Ecto neural progenitor cell (in vitro differentiated cells): ENCODE measurements around the gene HOXB2.
A peak's percentile ranks its signal among the peaks of the same experiment; 100 is the strongest.

Experiments used
- DNase-seq: peaks from one replicate; pipeline ENCODE4 v3.0.0-alpha.2; 2018; ENCODE audit warnings: low spot score

HOXB2 gene

DNA sequence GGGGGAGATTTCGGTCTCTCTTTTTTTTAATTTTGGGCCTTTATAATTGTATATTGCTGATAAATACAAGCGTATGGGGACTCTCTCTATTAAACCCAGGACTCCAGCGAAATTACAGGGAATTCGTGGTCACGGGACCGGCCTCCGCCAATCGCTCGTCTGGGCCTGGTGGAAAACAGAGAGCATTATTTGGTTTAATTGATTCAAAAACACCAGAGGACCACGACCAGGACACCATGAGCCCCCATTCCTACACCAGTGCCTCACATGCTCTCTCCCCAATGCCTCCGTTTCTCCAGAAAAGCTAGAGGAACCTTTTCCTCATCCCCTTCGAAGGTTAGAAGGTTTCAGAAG lies at the start of gene HOXB2:
Gene HOXB2, minus strand, starts transcription at position 88 of the 354 bp plus-strand sequence. CDS start 198 bp downstream, outside the sequence.
- DNase-seq, result no peak

DNA sequence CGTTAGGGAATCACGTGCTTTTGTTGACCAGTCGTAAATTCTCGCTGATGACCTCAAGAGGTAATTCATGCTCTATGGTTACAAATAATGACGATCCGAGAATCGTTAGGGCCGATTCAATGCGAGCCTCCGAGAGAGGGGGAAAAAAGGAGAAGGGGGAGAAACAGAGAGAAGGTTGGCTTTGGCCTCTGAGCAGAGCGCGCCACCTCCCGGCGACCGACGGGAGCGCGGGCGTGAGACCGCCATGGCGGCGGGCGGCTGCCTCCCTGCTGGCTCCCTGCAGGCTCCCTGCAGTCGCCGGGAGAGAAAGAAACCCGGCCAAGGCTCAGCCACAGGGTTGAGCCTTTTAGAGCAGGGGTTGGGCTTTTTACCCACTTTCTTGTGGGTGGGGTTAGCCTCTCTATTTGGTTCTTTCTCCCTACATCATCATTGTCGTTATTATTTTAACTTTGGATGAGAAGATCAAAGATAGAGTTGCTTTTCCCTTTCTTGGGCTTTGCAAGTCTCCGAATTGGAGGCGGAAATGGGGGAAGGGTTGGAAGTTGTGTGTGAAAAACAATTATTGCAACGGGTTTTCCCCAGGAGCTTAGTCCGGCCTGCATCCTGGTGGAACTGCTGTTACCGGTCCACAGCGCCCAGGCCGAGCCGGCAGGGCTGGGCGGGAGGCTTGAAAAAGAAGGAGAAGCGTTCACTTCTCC lies 49.1 kb upstream of the HOXB2 start:
- DNase-seq, result peak; percentile 94

DNA sequence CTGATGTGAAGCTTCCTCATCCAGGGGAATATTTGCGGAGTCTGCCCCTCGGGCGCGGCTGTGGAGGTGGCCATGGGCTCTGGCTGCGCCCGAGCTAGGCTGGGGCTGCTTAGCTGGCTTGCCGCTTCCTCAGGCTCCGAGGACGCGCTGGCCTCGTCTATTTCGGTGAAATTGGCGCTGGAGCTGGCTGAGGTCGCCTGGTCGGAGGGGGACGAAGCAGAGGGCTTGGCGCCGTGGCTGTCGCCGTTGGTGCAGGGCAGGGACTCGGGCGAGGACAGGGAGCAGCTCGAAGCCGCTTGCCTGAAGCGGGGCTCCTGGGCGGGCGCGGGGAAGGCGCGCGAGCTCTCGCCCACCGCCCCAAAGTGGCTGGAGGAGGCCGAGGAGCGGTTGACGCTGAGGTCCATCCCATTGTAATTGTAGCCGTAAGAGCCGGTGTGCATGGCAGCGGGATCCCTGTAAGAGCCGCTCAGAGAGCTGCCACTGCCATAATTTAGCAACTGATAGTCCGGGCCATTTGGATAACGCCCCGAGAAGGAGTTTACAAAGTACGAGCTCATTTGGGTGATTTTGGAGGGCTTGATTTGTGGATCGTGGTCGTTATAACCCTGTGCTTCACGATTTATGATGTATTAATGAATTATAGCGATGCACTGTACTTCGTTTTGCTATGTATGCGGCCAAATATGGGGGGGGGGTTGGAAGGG lies 48.4 kb upstream of the HOXB2 start, which contains the start of gene HOXB5:
Gene HOXB5, minus strand, starts transcription at position 654 of the 704 bp plus-strand sequence. Its CDS starts 97 bp downstream, at position 557.
- no peak for DNase-seq

DNA sequence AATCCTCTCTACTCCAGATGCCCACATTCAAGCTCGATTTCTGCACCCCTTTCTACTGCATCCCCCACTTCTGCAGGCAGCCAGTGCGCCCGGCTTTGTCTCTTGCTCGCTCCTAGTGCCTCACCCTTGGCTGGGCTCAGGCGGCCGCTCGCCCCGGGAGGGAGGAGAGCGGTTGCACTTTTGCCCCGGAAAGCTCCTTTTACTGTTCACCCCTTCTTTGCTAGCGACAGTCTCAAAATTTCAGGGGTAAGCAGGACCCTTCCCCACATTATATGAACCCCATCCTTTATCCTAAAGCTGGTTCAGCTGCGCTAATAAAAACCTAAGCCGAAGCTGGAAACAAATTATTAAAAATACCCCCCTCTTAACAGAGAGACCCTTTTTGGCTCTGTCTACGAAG lies 47.7 kb upstream of the HOXB2 start:
- no peak for DNase-seq

DNA sequence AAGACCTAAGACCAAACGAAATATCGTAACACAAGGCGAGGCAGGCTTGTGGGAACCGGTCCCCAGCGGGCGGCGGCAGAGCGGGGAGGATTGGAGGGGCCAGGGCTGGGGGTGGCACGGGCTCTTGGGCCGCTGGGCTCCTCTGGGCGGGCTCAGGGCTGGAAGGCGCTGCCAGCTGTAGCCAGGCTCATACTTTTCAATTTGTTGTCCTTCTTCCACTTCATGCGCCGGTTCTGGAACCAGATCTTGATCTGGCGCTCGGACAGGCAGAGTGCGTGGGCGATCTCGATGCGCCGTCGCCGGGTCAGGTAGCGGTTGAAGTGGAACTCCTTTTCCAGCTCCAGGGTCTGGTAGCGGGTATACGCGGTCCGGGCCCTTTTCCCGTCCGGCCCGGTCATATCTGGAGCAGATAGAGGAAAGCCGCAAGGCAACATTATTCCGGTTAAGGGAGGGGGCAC lies 47.2 kb upstream of the HOXB2 start:
- no peak for DNase-seq

DNA sequence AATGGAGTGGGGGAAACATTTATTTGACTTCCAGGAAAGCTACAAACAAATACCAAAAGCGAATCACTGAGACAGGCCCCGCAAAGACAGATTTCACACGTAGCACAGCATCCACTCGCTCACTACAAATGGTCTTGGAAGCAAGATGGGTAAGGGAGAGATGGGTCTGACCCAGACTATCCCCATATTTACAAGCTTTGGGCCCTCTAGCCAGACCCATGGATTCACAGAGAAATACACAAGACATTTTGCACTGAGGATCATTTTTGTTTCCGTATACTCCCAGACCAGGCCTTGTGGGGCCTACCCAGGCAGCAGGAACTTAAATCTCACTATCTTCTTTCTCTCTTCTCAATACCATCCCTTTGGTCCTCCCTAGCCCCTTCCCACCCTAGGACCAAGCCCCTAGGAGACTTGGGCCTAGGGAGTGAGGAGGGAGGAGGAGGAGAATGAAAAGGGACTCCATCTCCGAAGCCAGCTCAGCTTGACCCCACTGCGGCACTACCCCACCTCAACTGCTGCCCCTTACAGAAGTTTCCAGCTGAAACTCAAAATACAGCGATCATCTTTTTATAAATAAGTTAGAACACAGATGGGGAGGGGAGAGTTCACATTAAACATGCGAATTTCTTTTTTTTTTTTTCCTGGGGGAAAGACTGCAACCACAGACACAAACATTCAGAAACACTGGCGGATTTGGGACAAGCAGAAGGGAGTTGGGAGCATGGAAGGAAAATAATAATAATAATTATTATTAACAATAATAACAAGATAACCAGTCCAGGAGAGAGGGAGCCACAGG lies 46.5 kb upstream of the HOXB2 start:
- DNase-seq, result no peak

DNA sequence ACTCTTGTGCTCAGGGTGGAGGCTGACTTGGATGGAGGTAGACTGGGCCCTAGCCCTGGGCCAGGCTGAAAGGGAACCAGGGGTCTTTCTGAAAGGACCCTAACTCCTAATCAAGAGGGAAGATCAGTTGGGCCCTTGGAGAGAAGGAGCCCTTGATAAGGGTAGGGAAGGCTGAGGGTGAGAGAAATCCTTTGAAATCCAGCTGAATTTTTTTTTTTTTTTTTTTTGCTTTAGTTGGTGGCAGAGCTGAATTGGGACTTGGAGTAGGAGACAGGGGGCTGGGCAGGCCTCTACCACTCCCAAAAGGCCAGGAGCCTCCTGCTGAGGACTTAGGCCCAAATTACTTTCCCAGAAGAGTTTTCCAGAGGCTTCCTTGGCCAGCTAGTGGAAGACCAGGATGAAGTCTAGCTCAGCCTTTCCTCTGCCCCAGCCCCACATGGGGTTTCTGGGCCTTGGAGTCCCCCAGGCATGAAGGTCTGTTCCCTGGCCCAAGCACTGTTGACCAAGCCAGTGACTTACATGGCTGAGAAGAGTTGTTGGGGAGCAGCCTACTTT lies 45.8 kb upstream of the HOXB2 start:
- no peak for DNase-seq

DNA sequence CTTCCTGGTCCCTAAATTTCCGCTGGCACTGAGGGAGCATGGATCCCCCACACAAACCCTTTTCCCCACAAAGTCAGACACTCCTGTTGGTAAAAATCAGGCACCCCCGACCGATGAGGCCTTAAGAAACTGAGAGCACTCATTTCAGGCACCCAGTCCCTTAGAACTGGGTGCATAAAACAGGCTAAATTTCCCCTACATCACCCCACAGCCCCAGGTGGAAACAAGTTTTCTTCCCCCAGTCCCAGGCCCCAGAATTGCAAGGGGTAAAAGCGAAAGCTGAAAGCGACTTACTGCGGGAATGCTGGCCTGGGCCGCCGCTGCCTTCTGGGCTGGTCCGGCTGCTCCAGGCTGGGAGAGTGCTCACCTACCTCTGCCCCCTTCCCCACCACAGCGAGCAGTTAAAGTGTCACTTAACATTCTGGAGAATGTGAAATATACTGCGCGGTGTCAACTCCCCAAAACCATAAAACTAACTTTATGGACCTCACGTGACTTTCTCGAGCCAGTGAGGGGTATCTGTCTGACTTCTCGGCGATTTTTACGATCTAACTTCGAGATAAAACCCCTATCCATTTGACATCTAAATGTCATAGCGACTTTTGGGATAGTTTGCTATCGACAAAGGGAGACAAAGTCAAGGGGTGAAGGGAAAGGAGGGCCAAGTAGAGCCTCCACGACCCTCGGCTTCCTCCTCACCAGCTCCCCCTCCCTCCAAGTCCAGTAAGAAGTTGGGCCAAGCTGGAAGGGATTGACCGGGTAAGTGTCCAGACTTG lies 45.1 kb upstream of the HOXB2 start, which contains the start of gene HOXB3:
Gene HOXB3, minus strand, starts transcription at position 411 of the 776 bp plus-strand sequence. CDS start 37,767 bp downstream, outside the sequence.
- no peak for DNase-seq

DNA sequence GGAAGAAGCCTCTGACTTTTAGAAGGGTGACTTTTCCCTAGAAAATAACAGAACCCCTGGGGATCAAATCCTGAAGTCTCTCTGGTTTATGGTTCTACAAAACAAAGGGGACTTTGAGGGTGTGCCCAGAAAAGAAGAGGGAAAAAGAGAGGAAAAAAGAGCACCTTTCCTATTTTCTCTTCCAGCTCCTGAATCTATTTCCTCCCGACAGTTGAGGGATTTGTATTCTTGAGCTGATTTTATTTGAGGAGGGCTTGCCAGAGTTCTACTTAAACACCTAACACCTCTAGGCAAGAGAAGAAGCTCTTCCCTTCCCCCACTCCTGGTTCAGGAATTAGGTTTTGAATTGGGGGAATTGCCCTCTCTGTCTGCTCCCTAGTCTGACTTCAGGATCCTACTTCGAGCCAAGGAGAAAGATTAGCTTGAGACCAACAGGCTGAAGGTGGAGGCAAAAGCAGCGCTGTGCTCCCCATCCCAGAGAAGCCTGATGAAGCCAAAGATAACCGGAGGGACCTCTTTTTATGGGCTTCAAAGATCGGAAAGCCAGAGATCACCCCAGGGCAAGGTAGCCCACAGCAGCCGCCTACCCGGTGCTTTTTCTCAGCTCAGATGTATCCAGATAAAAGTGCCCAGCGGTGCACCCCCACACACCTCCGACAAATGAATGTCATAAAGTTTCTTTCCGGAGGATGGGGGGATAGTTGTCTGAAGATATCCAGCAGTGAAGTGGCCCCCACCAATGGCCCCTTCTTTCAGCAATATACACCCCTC lies 44.3 kb upstream of the HOXB2 start:
- no peak for DNase-seq

DNA sequence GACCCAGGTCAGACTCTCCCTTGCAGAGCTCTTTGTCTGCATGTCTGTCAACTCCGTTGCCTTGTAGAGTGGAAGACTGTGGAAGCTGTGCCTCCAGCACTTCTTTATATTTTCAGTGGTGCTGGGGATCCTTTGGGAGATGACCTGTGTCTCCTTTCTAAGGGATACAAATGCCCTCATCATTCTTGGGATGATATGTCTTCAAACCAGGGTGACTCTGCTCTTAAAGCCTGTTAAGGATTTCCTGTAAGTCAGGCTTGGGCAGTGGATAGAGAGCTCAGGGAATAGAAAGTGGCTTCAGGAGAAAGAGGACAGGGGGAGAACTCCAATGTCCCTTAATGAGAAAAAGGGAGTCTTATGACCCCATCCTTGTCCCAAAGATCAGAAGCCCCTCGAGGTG lies 43.6 kb upstream of the HOXB2 start:
- no peak for DNase-seq

DNA sequence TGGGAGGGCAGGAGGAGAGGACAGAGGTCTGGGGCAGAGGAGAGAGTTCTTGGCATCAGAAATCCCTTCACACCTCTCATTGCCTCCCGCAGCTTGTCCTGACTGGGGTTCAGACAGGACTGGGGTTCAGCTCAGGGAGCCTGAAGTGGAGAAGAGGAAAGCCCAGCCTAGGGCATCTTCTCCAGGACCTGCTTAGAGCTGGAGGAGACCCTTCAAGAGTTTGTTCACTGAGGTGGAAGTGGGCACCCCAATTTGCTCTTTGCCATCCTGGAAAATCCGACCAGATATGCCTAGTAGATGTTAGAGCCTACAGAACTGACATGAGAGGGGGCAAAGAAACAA lies 43.1 kb upstream of the HOXB2 start:
- DNase-seq, result no peak

DNA sequence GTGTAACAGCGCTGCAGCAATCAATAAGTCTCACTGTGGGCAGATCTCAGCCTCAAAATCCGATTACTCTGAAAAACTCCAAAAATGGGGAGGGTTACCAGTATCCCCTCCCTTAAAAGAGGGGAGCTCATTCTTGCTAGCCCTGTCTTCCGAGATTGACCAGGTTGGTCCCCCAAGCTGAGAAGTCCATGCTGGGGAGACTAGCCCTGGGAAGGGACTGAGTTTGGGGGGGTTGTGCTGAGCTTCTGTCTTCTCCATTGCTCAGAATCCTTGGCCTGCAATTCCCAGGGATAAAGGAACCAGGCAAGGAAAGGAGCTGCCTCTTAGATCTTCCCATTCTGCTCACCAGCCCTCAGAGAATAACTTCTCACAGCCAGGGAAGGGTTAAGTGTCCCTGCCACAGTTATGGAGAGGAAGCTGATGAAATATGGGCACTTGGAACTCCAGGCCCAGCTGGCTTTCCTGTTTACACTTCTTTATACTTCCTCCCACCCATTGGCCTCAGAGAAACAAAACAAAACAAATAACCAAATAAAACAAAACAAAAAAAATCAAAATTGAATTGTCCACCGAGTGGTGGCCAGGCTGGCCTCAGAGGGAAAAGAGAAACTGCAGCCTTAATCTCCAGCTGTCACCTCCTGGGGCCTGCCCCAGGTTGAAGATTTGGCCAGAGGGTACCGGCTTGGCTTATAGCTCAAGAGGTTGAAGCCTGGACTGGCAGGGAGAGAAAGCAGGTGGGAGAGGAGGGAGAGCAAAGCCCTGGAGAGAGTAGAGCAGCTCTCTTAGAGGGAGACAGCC lies 42.6 kb upstream of the HOXB2 start:
- no peak for DNase-seq

DNA sequence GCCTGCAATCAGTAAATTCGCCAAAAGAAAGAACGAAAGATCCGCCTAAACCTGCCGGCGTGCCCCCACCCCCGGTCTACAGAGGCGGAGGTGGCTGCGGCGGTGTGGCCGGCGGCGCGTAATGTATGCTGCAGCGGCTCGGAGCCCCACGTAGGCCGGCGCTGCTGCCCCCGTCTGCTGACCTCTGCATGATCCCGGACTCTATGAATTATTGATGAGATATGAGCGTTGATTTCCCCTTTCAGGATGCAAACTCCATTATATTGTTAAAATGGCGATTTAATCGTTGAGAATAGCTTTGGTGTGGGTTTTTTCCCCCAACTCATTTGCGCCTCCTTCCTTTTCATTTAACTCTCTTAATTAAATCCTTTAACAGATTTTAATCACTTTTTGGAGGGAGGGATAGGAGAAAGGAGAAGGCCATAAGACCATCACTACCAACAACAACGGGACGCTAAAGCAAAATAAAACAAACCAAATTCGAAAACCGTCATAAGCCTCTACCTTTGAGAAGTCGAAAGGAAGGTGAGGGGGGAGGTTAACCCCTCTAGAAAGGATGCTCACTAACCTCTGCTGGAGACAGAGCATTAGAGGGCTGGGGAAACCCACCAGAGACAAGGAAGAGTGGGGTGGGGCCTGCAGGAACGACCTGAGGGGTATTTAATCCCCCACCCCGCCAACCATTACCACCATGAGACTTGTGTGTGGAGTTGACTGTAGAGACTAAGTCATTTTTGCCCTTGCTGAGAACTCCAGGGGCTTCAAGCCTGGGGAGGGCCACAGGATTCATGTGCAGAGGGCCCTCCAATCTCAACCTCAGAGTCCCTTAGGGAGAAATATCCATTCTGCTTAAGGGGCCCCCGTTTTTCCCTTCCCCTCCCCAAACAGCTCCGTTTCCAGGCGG lies 41.7 kb upstream of the HOXB2 start:
- no peak for DNase-seq

DNA sequence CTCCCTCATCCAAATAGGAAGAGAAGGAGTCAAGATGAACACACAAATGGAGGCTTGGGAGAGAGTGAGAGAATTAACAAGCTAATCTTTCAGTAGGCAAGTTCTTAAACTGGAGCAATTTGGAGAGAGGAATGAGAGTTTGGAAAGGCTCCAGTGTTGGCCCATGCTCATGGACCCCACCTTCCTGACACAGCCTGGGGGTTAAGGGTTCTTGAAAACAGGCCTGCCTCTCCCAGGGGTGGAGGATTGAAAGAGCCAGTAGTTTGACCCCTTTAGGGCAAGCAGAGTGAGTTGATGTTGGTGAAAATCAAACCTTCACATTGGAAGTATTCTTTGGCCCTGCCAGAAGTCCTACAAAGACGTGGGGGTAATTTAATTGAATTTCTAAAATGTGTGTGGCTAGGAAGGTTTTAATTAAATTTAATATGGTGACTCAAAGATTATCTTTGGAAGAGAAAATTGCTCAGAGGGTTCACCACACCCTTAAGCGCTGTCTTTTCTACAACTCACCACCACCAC lies 39.4 kb upstream of the HOXB2 start:
- DNase-seq, result no peak

DNA sequence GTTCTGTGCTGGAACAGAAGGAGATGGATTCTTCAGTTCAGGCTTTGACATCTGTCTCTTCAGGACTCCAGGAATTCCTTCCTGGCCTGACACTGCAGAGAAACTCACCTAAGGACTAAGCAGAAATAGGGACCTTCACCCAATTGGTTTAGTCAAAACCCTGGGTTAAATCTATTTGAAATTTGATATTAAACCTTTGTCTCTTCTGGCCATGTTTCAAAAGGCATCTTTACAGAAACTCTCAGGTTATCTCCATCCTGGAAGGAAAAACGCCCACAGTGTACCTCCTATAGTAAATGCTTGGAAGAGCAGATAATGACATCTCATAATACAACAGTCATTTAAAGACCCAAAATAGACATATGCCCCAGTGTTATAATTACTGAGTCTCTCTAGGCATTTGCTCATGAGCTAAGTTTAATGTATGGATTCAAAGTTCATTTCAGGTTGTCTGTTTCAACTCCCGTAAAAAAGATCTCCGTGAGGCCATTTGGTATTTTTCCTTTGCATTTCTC lies 38.9 kb upstream of the HOXB2 start:
- DNase-seq, result no peak

DNA sequence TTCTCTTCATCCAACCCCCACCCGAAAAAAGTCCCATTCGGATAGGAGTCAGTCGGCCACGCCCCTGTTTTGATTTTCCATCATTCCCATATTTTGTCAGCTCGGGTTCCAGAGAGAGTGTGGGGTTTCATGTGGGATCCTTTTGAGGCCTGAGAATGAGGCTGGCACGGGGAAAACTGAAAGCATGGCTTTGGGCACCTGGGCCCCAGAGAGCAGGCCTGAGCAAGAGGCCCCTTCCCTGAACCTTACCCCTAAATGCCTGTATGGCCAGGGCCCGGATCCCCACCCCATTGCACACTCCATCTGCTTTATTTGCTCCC lies 37.8 kb upstream of the HOXB2 start:
- no peak for DNase-seq

DNA sequence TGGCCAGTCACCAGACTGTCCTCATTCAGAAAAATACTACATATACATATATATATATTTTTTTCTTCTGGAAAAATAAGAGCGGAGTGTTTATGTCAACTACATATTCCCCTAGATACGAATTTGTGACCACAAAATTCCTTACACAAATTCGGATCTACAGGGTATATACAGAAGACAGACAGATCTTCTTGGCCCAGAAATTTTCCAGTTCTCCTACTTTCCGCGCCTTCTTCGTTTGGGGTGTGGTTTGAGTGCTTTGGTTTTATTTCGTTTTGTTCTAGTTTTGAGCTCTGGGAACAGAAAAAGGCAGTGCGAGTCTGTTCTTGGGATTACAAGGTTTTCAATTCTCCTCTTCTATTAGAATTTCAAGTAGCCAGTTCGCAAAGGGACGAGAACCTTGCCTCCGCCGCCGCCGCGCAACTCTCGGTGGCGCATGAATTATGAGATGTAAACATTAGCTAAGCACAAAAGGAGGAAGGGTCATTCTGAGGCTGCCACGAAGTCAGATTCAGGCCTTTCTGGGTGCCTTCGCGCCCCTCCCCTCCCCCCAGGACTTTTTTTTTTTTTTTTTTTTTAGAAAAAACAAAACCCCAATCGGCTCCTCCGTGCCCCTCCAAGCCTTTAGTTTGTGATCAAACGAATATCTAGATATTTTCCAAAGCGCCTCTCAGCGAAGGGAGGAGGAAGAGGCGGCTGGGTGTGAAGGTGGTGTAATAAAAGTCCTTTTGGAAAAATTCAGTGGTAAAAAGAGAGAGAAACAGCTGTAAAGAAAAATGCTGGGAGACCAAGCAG lies 35.0 kb upstream of the HOXB2 start:
- no peak for DNase-seq

DNA sequence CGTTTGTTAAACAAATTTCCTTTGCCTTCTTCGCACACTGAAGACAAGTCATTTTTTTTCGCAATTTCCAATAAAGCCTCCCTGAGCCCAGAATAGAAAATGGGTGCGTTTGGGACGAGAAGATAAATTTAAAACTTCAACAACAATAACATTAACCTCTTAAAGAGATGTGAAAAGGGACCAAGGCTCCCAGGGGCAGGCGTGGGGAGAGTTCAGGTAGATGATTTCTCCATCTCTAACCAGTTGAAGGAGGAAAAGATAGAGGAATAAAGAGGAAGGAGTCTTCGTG lies 34.5 kb upstream of the HOXB2 start:
- no peak for DNase-seq
